A673 (cell line): ENCODE results near the gene EEFSEC. TPM values are rescaled to one million over a fixed set of nuclear protein-coding genes. Genes with fewer than 3 reads are reported as not detected.

ENCODE experiments used
- BruUV-seq: library from RNA; stranded (reverse); fragments of 400-500 nt; replicated peaks from 2 replicates; lab custom pipeline; 2021; lab: Mats Ljungman, UMichigan
- CTCF ChIA-PET: fragments of 300-600 bp; sonication (Branson Sonifier 250); formaldehyde crosslinking; loops from one replicate; lab custom pipeline; 2022; ENCODE audit warnings: antibody characterized with exemption; lab: Charles Lee
- POLR2A ChIA-PET: fragments of 300-600 bp; sonication (Branson Sonifier 250); formaldehyde crosslinking; loops from one replicate; lab custom pipeline; 2022; ENCODE audit warnings: antibody characterized with exemption; ENCODE audit not compliant: low non-redundant PET; lab: Charles Lee
- DNase-seq: peaks from one replicate; pipeline ENCODE4 v3.0.0-alpha.2; 2015; ENCODE audit warnings: low spot score
- H3K27ac ChIP-seq: fragments of 200-600 bp; sonication (generic); 2 replicates; pipeline ENCODE4 v1.5.1; 2016; ENCODE audit warnings: mixed run types, low read depth, mild to moderate bottlenecking, mixed read lengths, antibody characterized with exemption, low read length; ENCODE audit not compliant: poor library complexity, severe bottlenecking
- H3K27me3 ChIP-seq: fragments of 200-600 bp; sonication (generic); replicated peaks from 2 replicates; pipeline ENCODE4 v1.6.1; 2017; ENCODE audit warnings: mixed run types, low read depth, mild to moderate bottlenecking, mixed read lengths, antibody characterized with exemption, low read length; ENCODE audit not compliant: insufficient read depth, poor library complexity
- H3K36me3 ChIP-seq: fragments of 200-600 bp; sonication (generic); 2 replicates; pipeline ENCODE4 v1.6.1; 2016; ENCODE audit warnings: mixed run types, mild to moderate bottlenecking, mixed read lengths, antibody characterized with exemption, low read length; ENCODE audit not compliant: insufficient read depth, poor library complexity, severe bottlenecking
- H3K4me1 ChIP-seq: fragments of 200-600 bp; sonication (generic); 2 replicates; pipeline ENCODE4 v1.6.1; 2017; ENCODE audit warnings: mixed run types, mild to moderate bottlenecking, mixed read lengths, antibody characterized with exemption, low read length; ENCODE audit not compliant: insufficient read depth, poor library complexity, severe bottlenecking
- H3K4me3 ChIP-seq: fragments of 200-600 bp; sonication (generic); 2 replicates; pipeline ENCODE4 v1.5.1; 2016; ENCODE audit warnings: low read depth, mixed run types, mild to moderate bottlenecking, mixed read lengths, low read length; ENCODE audit not compliant: poor library complexity, severe bottlenecking
- H3K9me3 ChIP-seq: fragments of 200-600 bp; sonication (generic); 2 replicates; pipeline ENCODE4 v1.6.1; 2016; ENCODE audit warnings: mixed run types, low read depth, mild to moderate bottlenecking, mixed read lengths, antibody characterized with exemption, low read length; ENCODE audit not compliant: poor library complexity, severe bottlenecking
- CTCF ChIP-seq: fragments of 300-800, 200-600 bp; sonication (generic); conservative IDR thresholded peaks from 2 replicates; pipeline ENCODE4 v1.5.1; 2017; ENCODE audit warnings: low read depth, mild to moderate bottlenecking, antibody characterized with exemption, low read length, moderate library complexity, mixed read lengths
- EZH2 ChIP-seq: fragments of 200-600 bp; sonication (generic); IDR thresholded peaks from 2 replicates; pipeline ENCODE4 v1.6.1; 2017; ENCODE audit warnings: borderline replicate concordance, low read depth, mild to moderate bottlenecking, mixed read lengths, antibody characterized with exemption, low read length; ENCODE audit not compliant: poor library complexity, severe bottlenecking
- intact Hi-C: fragments of 100-400 bp; cut with micrococcal nuclease; formaldehyde crosslinking; loops from one replicate; pipeline ENCODE4 v1.10.0; 2022; ENCODE audit not compliant: unreplicated experiment
- total RNA-seq: library from RNA; stranded (reverse); gene quantifications from 2 replicates; pipeline ENCODE4 v1.2.3, GENCODE V29; 2021

EEFSEC gene
- total RNA-seq, 1 experiment from 2014 or later: 19.7 TPM

GRCh38 chr3:128190501-128190900 lies 37.2 kb downstream of the EEFSEC start:
- no peak for DNase-seq
- H3K27ac ChIP-seq: no peak overlapping the region
- H3K27me3 ChIP-seq: no peaks in the 10 kb centered on the region
- TF ChIP-seq CTCF: no peak
- no peak for TF ChIP-seq EZH2
- BruUV-seq: no TSS peak
- no peaks in the 10 kb centered on the region for H3K4me1 ChIP-seq
- no peaks in the 10 kb centered on the region for H3K36me3 ChIP-seq
- ChIA-PET POLR2A (no interaction called here), CTCF (no interaction called here)
- H3K9me3 ChIP-seq: no peaks in the 10 kb centered on the region
- H3K4me3 ChIP-seq: no peak overlapping the region
- intact Hi-C loops: no loop called here

- Histone ChIP-seq H3K27ac (no peak overlapping the region), H3K27me3 (no peaks in the 10 kb centered on the region), H3K9me3 (no peaks in the 10 kb centered on the region), H3K4me1 (no peaks in the 10 kb centered on the region), H3K36me3 (no peaks in the 10 kb centered on the region), H3K4me3 (no peak overlapping the region)
- no peak for DNase-seq
- CTCF ChIA-PET: no interaction called here
- POLR2A ChIA-PET: no interaction called here
- TF ChIP-seq CTCF: no peak
- TF ChIP-seq EZH2: no peak
- intact Hi-C loops: no loop called here
- BruUV-seq: no TSS peak
These were observed 38.9 kb downstream of the EEFSEC start for GRCh38 chr3:128192131-128192530.

GRCh38 chr3:128193168-128193567 lies 39.9 kb downstream of the EEFSEC start:
- H3K9me3 ChIP-seq: no peaks in the 10 kb centered on the region
- H3K27me3 ChIP-seq: no peaks in the 10 kb centered on the region
- CTCF ChIA-PET: no interaction called here
- H3K4me3 ChIP-seq: no peak overlapping the region
- intact Hi-C loops: no loop called here
- no peak overlapping the region for H3K27ac ChIP-seq
- no peak for DNase-seq
- POLR2A ChIA-PET: interaction anchor here (0.7 kb wide), 1 partner anchor 101 kb away, joined by 3 read pairs; no protein-coding TSS in a partner anchor
- TF ChIP-seq CTCF (no peak), EZH2 (no peak)
- no peaks in the 10 kb centered on the region for H3K4me1 ChIP-seq
- H3K36me3 ChIP-seq: no peaks in the 10 kb centered on the region
- no TSS peak for BruUV-seq
